Uterus (tissue), 4 donors: Measurements from ENCODE around the gene DLK2. TPM values are rescaled to one million over a fixed set of nuclear protein-coding genes. Genes with fewer than 3 reads are reported as not detected.

Source experiments
- DNase-seq, 2 donors: peaks; one replicate each; pipeline ENCODE4 v3.0.0-alpha.2; 2019 to 2020
- H3K27ac ChIP-seq, 2 donors: fragments of 200-600 bp; sonication (generic); 1 replicate in 1 of 2; 2 replicates in 1 of 2; pipeline ENCODE4 v1.5.1; 2016 to 2018
- H3K27me3 ChIP-seq, 2 donors: fragments of 200-600 bp; sonication (generic); one replicate each; pipeline ENCODE4 v1.5.1; 2018 to 2019; ENCODE audit warnings: control low read depth in 1 of 2
- H3K36me3 ChIP-seq, 2 donors: fragments of 200-600 bp; sonication (generic); one replicate each; pipeline ENCODE4 v1.5.1; 2019; ENCODE audit warnings: control low read depth in 1 of 2
- H3K4me1 ChIP-seq, 2 donors: fragments of 200-600 bp; sonication (generic); one replicate each; pipeline ENCODE4 v1.5.1; 2018 to 2019; ENCODE audit warnings: control low read depth in 1 of 2
- H3K4me3 ChIP-seq, 2 donors: fragments of 200-600 bp; sonication (generic); 1 replicate in 1 of 2; 2 replicates in 1 of 2; pipeline ENCODE4 v1.5.1; 2018 to 2019; ENCODE audit warnings: mild to moderate bottlenecking in 1 of 2
- H3K9me3 ChIP-seq, 2 donors: fragments of 200-600 bp; sonication (generic); one replicate each; pipeline ENCODE4 v1.5.1; 2019; ENCODE audit warnings: control low read depth in 1 of 2
- POLR2A ChIP-seq, 2 donors: fragments of 450-650 bp; IDR thresholded peaks; one replicate each; pipeline ENCODE4 v1.6.1; 2016; ENCODE audit warnings: antibody characterized with exemption in 2 of 2, mild to moderate bottlenecking in 1 of 2, moderate library complexity in 1 of 2
- intact Hi-C: fragments of 100-400 bp; cut with DNase I; formaldehyde crosslinking; loops from one replicate; pipeline ENCODE4 v1.15.1; 2023; ENCODE audit warnings: low total_unique reads
- total RNA-seq, 4 donors: library from RNA; depleted of rRNA in 3 of 4; stranded (reverse); fragments of >200 nt in 3 of 4; gene quantifications; one replicate each; pipeline versions ENCODE4 v1.1.0 to v1.2.4, GENCODE V29; 2014 to 2023
- TF ChIP-seq, protein P1 (sequence below), 4 experiments: fragments of 200-600 bp in 2 of 4; fragments of 450-650 bp in 2 of 4; sonication (generic) in 2 of 4; IDR thresholded peaks; one replicate each; pipeline ENCODE4 v1.5.1; 2016 to 2019; ENCODE audit warnings: antibody characterized with exemption in 4 of 4, mild to moderate bottlenecking in 2 of 4, moderate library complexity in 1 of 4
- donor health status: DM: yes; HTN: yes; CAD: no.

The DLK2 gene
- total RNA-seq, 4 donors from 2014 or later: 1.9 to 3.3 TPM; not detected in 2

DNA sequence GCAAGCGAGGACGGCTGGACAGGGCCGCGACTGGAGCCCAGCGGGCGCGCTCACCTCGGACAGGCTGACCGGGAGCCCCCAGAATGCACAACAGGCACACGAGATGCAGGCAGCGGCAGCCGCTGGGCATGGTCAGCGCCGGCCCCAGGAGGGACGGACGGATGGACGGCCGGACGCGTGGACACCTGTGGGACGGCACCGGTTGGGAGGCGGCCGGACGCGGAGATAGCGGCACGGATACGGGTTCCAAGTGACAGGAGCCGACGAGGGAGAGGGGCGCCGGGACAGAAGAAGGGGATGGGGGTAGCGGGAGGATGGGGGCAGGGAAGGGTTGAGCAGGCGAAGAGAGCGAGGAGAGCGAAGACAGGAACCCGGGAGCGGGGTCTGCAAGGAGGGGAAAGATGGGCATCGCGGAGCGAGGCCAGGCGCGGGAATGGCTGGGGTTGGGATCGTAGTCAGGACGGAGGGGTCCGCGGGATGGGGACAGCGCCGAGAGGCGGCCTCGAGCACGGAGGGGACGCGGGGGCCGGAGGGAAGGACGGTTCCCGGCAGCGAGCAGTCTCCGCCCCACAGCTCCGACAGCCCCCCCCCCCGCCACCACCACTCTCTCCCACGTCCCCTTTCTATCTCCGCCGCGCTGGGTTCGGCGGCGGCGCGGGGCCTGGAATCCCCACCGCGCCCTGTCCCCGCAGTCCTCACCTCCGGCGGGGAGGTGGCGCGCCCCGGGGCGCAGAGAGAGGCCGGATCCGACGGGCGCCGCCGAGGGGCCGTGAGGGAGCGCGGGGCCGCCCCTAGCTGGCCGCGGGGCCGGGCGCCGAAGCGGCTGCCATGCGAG is 435 bp downstream of the DLK2 start:
- peaks cover 0 to 4% of the 10 kb centered on the region in 2 donors for H3K9me3 ChIP-seq

DNA sequence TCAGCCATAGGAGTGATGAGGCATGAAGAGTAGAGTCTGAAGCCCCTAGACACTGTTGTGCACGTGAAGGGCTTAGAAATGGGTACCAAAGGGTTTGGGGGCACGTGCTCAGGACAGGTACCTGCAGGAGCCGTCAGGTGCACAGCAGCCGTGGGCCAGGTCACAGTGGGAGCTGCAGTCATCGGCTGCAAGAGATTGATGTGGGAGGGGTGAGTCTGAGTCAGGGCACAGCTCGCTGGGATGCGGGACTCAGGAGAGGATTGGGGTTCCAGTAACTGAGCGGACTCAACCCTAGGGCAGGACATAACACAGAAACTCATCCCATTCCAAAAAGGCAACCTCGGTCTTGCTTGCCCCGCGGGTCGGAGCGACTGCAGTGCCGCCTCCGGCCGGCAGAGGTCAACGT is 1.1 kb downstream of the DLK2 start:
- peak overlapping the region in 1 of 2 donors; percentile 29 for H3K4me3 ChIP-seq
- H3K36me3 ChIP-seq: no peaks in the 10 kb centered on the region

More for the DNA sequence above, 435 bp downstream of the DLK2 start:
- no peaks in the 10 kb centered on the region for H3K36me3 ChIP-seq
- DNase-seq: peak; percentile 68 to 80
- H3K27ac ChIP-seq: peak overlapping the region in 1 of 2 donors; percentile 36
- H3K4me1 ChIP-seq: peaks cover 0 to 6% of the 10 kb centered on the region in 2 donors
- intact Hi-C loops: loop anchor here (2.0 kb wide), 1 partner anchor 50 kb away; no protein-coding TSS in a partner anchor
- H3K27me3 ChIP-seq: peaks cover 4 to 32% of the 10 kb centered on the region in 2 donors
- H3K4me3 ChIP-seq: peak overlapping the region; percentile 29 to 38
- TF ChIP-seq POLR2A (IDR thresholded peaks at IDR 0.05): no peak
- TF ChIP-seq, protein P1, sequence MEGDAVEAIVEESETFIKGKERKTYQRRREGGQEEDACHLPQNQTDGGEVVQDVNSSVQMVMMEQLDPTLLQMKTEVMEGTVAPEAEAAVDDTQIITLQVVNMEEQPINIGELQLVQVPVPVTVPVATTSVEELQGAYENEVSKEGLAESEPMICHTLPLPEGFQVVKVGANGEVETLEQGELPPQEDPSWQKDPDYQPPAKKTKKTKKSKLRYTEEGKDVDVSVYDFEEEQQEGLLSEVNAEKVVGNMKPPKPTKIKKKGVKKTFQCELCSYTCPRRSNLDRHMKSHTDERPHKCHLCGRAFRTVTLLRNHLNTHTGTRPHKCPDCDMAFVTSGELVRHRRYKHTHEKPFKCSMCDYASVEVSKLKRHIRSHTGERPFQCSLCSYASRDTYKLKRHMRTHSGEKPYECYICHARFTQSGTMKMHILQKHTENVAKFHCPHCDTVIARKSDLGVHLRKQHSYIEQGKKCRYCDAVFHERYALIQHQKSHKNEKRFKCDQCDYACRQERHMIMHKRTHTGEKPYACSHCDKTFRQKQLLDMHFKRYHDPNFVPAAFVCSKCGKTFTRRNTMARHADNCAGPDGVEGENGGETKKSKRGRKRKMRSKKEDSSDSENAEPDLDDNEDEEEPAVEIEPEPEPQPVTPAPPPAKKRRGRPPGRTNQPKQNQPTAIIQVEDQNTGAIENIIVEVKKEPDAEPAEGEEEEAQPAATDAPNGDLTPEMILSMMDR (IDR thresholded peaks at IDR 0.05): no peak

DNA sequence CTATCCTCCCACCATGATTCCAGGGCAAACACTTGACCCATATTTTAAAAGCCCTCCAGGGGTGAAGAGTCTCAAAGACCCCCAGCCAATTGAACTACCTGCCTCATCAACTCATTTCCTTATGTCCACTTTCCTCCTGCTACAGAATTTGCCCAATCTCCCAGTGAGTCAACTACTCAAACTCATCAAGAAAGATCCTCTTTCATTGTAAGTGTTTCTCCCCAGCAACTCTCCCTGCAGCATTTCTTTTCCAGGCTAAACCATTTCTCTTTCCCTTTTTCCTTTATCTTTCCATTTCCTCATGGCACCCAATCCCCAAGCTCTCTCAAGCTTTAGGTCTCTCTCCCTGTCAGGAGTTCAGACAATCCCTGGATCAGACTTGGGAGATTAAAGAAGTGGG is 1.5 kb downstream of the DLK2 start:
- peaks cover 0 to 4% of the 10 kb centered on the region in 2 donors for H3K9me3 ChIP-seq
- TF ChIP-seq, protein P1 (IDR thresholded peaks at IDR 0.05): no peak
- TF ChIP-seq POLR2A (IDR thresholded peaks at IDR 0.05): no peak
- DNase-seq: no peak
- H3K4me3 ChIP-seq: no peak overlapping the region
- H3K27ac ChIP-seq: no peak overlapping the region
- H3K4me1 ChIP-seq: peaks cover 0 to 6% of the 10 kb centered on the region in 2 donors
- intact Hi-C loops: loop anchor here (2.0 kb wide), 1 partner anchor 51 kb away; no protein-coding TSS in a partner anchor
- no peaks in the 10 kb centered on the region for H3K36me3 ChIP-seq
- peaks cover 4 to 25% of the 10 kb centered on the region in 2 donors for H3K27me3 ChIP-seq

More for the DNA sequence above, 1.1 kb downstream of the DLK2 start:
- Histone ChIP-seq H3K27me3 (peaks cover 4 to 26% of the 10 kb centered on the region in 2 donors), H3K9me3 (peaks cover 0 to 4% of the 10 kb centered on the region in 2 donors), H3K4me1 (peaks cover 0 to 6% of the 10 kb centered on the region in 2 donors), H3K27ac (no peak overlapping the region)
- TF ChIP-seq, protein P1 (IDR thresholded peaks at IDR 0.05): peak; percentile 86 to 94 (median 88)
- peak in 1 of 2 donors; percentile 13 for TF ChIP-seq POLR2A (IDR thresholded peaks at IDR 0.05)
- no peak for DNase-seq
- intact Hi-C loops: loop anchor here (2.0 kb wide), 1 partner anchor 51 kb away; no protein-coding TSS in a partner anchor

- Histone ChIP-seq H3K9me3 (peaks cover 0 to 4% of the 10 kb centered on the region in 2 donors), H3K36me3 (no peaks in the 10 kb centered on the region), H3K27ac (no peak overlapping the region), H3K4me1 (peaks cover 0 to 6% of the 10 kb centered on the region in 2 donors), H3K4me3 (no peak overlapping the region), H3K27me3 (peaks cover 4 to 20% of the 10 kb centered on the region in 2 donors)
- no peak for DNase-seq
- TF ChIP-seq, protein P1 (IDR thresholded peaks at IDR 0.05): no peak
- TF ChIP-seq POLR2A (IDR thresholded peaks at IDR 0.05): no peak
- intact Hi-C loops: no loop called here
Measured at GRCh38 chr6:43452896-43453295, 2.5 kb downstream of the DLK2 start.

DNA sequence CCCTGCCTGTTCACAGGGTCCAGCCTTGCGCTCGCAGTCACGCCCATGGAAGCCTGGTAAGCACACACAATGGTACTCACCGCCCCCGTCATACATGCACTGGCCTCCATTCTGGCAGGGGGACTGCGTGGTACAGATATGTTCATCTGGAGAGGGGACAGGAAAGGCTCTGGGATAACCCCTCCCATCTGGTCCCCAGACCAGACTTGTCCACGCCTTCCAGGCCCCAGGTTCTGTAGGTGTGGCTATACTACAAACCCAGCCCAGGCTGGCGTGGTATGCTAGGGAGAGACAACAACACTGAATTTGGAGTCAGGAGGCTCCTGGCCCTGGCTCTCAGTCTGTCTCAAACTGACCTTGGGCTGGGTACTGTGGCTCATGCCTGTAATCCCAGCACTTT is 3.4 kb downstream of the DLK2 start:
- Histone ChIP-seq H3K36me3 (no peaks in the 10 kb centered on the region), H3K27ac (no peak overlapping the region), H3K4me1 (peaks cover 0 to 6% of the 10 kb centered on the region in 2 donors), H3K4me3 (no peak overlapping the region), H3K27me3 (peaks cover 4 to 10% of the 10 kb centered on the region in 2 donors), H3K9me3 (peaks cover 0 to 4% of the 10 kb centered on the region in 2 donors)
- no peak for DNase-seq
- TF ChIP-seq, protein P1 (IDR thresholded peaks at IDR 0.05): no peak
- TF ChIP-seq POLR2A (IDR thresholded peaks at IDR 0.05): no peak
- intact Hi-C loops: no loop called here
